H1 (cell line): ENCODE data around the gene OGFOD1. TPM values are rescaled to one million over a fixed set of nuclear protein-coding genes. Genes with fewer than 3 reads are reported as not detected.

Experiments used
- CTCF ChIA-PET: fragments of 300-600 bp; sonication (Branson Sonifier 250); formaldehyde crosslinking; loops from one replicate; lab custom pipeline; 2021; ENCODE audit not compliant: partially characterized antibody; lab: Charles Lee
- POLR2A ChIA-PET: fragments of 300-600 bp; sonication (Branson Sonifier 250); formaldehyde crosslinking; loops from one replicate; lab custom pipeline; 2021; ENCODE audit warnings: inconsistent platforms; ENCODE audit not compliant: partially characterized antibody; lab: Charles Lee
- DNase-seq, 2 experiments: peaks; one replicate each; pipeline versions ENCODE4 v3.0.0 to v3.0.0-alpha.2; 2010 to 2022; ENCODE audit warnings: low spot score in 2 of 2, low read depth in 1 of 2, mixed read lengths in 1 of 2
- FAIRE-seq: peaks from 2 replicates; lab custom pipeline; 2011; peaks lifted over from hg19 to GRCh38; lab: Jason Lieb, UNC
- H2AFZ ChIP-seq: 2 replicates; pipeline ENCODE4 v1.8.1; 2012; ENCODE audit warnings: low read length, inconsistent platforms
- H2AK5ac ChIP-seq: 2 replicates; pipeline ENCODE4 v1.6.1; 2013; ENCODE audit warnings: low read depth, low read length
- H2BK120ac ChIP-seq: replicated peaks from 2 replicates; pipeline ENCODE3; 2013; ENCODE audit warnings: low read depth, low read length, inconsistent platforms
- H2BK12ac ChIP-seq: 2 replicates; pipeline ENCODE4 v1.6.1; 2013; ENCODE audit warnings: low read depth, low read length
- H2BK15ac ChIP-seq: 2 replicates; pipeline ENCODE4 v1.6.1; 2013; ENCODE audit warnings: low read length
- H2BK20ac ChIP-seq: 2 replicates; pipeline ENCODE4 v1.6.1; 2013; ENCODE audit warnings: low read length
- H2BK5ac ChIP-seq: 2 replicates; pipeline ENCODE4 v1.6.1; 2013; ENCODE audit warnings: low read depth, low read length
- H3K14ac ChIP-seq: 2 replicates; pipeline ENCODE4 v1.6.1; 2013; ENCODE audit warnings: inconsistent platforms; ENCODE audit not compliant: insufficient read length
- H3K18ac ChIP-seq: 2 replicates; pipeline ENCODE4 v1.6.1; 2013; ENCODE audit warnings: low read length; ENCODE audit errors: extremely low read depth
- H3K23ac ChIP-seq: 2 replicates; pipeline ENCODE4 v1.6.1; 2013; ENCODE audit warnings: inconsistent platforms; ENCODE audit not compliant: insufficient read length
- H3K23me2 ChIP-seq: 2 replicates; pipeline ENCODE4 v1.6.1; 2013; ENCODE audit warnings: low read depth, low read length
- H3K27ac ChIP-seq: 2 replicates; pipeline ENCODE4 v1.6.1; 2011; ENCODE audit warnings: low read depth, low read length, inconsistent platforms
- H3K27me3 ChIP-seq, 4 experiments: replicated peaks in 1 of 4; 1 replicate in 1 of 4; 2 replicates in 3 of 4; pipeline versions ENCODE4 v1.6.1 to v1.8.1; 2011 to 2013; ENCODE audit warnings: low read length in 3 of 4, mild to moderate bottlenecking in 3 of 4, inconsistent platforms in 2 of 4, mixed read lengths in 2 of 4, moderate library complexity in 1 of 4; ENCODE audit not compliant: control insufficient read depth in 3 of 4, insufficient read depth in 3 of 4; ENCODE audit errors: extremely low read depth in 1 of 4
- H3K36me3 ChIP-seq, 4 experiments: 2 replicates each; pipeline versions ENCODE4 v1.6.1 to v1.8.1; 2011 to 2013; ENCODE audit warnings: mild to moderate bottlenecking in 4 of 4, low read length in 3 of 4, moderate library complexity in 2 of 4, control low read depth in 1 of 4, inconsistent platforms in 1 of 4; ENCODE audit not compliant: insufficient read depth in 4 of 4, control insufficient read depth in 2 of 4
- H3K4ac ChIP-seq: replicated peaks from 2 replicates; pipeline ENCODE3; 2013; ENCODE audit warnings: low read length, low read depth, mixed read lengths, inconsistent platforms; ENCODE audit not compliant: insufficient read length
- H3K4me1 ChIP-seq, 4 experiments: replicated peaks in 1 of 4; 1 replicate in 1 of 4; 2 replicates in 3 of 4; pipeline versions ENCODE4 v1.6.1 to v1.8.1; 2011 to 2013; ENCODE audit warnings: low read length in 3 of 4, inconsistent platforms in 2 of 4, mixed read lengths in 1 of 4; ENCODE audit not compliant: insufficient read depth in 4 of 4, control insufficient read depth in 3 of 4
- H3K4me2 ChIP-seq, 2 experiments: 2 replicates each; pipeline versions ENCODE4 v1.6.1 to v1.8.1; 2011 to 2013; ENCODE audit warnings: low read depth in 2 of 2, low read length in 2 of 2, control low read depth in 1 of 2, inconsistent platforms in 1 of 2, mild to moderate bottlenecking in 1 of 2; ENCODE audit not compliant: insufficient read depth in 1 of 2
- H3K4me3 ChIP-seq, 4 experiments: fragments of 200-600, 300-600 bp in 1 of 4; sonication (generic), shearing (Covaris generic), sonication (Bioruptor Twin) in 1 of 4; 2 replicates each; pipeline versions ENCODE4 v1.5.1 to v1.8.1; 2011 to 2016; ENCODE audit warnings: low read length in 4 of 4, low read depth in 3 of 4, control low read depth in 2 of 4, inconsistent platforms in 2 of 4, mild to moderate bottlenecking in 2 of 4, mixed read lengths in 1 of 4, moderate library complexity in 1 of 4; ENCODE audit not compliant: insufficient read depth in 2 of 4; ENCODE audit errors: extremely low read depth in 1 of 4
- H3K56ac ChIP-seq: replicated peaks from 2 replicates; pipeline ENCODE3; 2013; ENCODE audit warnings: low read depth, mild to moderate bottlenecking, mixed read lengths, low read length, inconsistent platforms; ENCODE audit not compliant: insufficient read length
- H3K79me1 ChIP-seq: 2 replicates; pipeline ENCODE4 v1.6.1; 2013; ENCODE audit warnings: low read depth, low read length, control low read depth
- H3K79me2 ChIP-seq, 2 experiments: 2 replicates each; pipeline versions ENCODE4 v1.6.1 to v1.8.1; 2012 to 2013; ENCODE audit warnings: low read length in 2 of 2, mild to moderate bottlenecking in 2 of 2, inconsistent platforms in 1 of 2; ENCODE audit not compliant: insufficient read depth in 2 of 2, control insufficient read depth in 1 of 2
- H3K9ac ChIP-seq, 4 experiments: replicated peaks in 1 of 4; 1 replicate in 1 of 4; 2 replicates in 3 of 4; pipeline versions ENCODE4 v1.6.1 to v1.8.1; 2011 to 2013; ENCODE audit warnings: low read depth in 3 of 4, low read length in 3 of 4, control low read depth in 2 of 4, mild to moderate bottlenecking in 2 of 4, moderate library complexity in 2 of 4, inconsistent platforms in 1 of 4; ENCODE audit errors: extremely low read depth in 1 of 4
- H3K9me3 ChIP-seq, 2 experiments: 2 replicates each; pipeline versions ENCODE4 v1.6.1 to v1.8.1; 2012 to 2013; ENCODE audit warnings: mild to moderate bottlenecking in 2 of 2, moderate library complexity in 2 of 2, control low read depth in 1 of 2, inconsistent platforms in 1 of 2, low read depth in 1 of 2, low read length in 1 of 2, mixed read lengths in 1 of 2; ENCODE audit not compliant: insufficient read depth in 2 of 2
- H4K20me1 ChIP-seq, 2 experiments: replicated peaks in 1 of 2; 2 replicates each; pipeline versions ENCODE3 to v1.8.1; 2011 to 2013; ENCODE audit warnings: inconsistent platforms in 2 of 2, low read length in 2 of 2, mild to moderate bottlenecking in 1 of 2; ENCODE audit not compliant: insufficient read depth in 2 of 2, control insufficient read depth in 1 of 2
- H4K5ac ChIP-seq: 2 replicates; pipeline ENCODE4 v1.6.1; 2013; ENCODE audit warnings: low read length, low read depth, mixed read lengths, inconsistent platforms; ENCODE audit not compliant: insufficient read length
- H4K8ac ChIP-seq: 2 replicates; pipeline ENCODE4 v1.8.0; 2013; ENCODE audit warnings: mild to moderate bottlenecking, moderate library complexity, low read length, inconsistent platforms; ENCODE audit not compliant: insufficient read depth; ENCODE audit errors: extremely low read depth
- H4K91ac ChIP-seq: replicated peaks from 2 replicates; pipeline ENCODE3; 2013; ENCODE audit warnings: low read length, mixed read lengths, inconsistent platforms; ENCODE audit not compliant: insufficient read length
- ATF2 ChIP-seq: IDR thresholded peaks from 2 replicates; pipeline ENCODE4 v1.6.1; 2012; ENCODE audit warnings: low read length, inconsistent platforms
- CBX8 ChIP-seq: fragments of 300-800, 300-1000 bp; sonication (generic); IDR thresholded peaks from 2 replicates; pipeline ENCODE4 v1.7.1; 2016; ENCODE audit warnings: low read depth, low read length, borderline replicate concordance
- CHD2 ChIP-seq: IDR thresholded peaks from 2 replicates; pipeline ENCODE4 v1.6.1; 2012; ENCODE audit warnings: low read length, improper control_type of control experiment
- CREB1 ChIP-seq: IDR thresholded peaks from 2 replicates; pipeline ENCODE4 v1.6.1; 2012; ENCODE audit warnings: inconsistent platforms
- EGR1 ChIP-seq: IDR thresholded peaks from 2 replicates; pipeline ENCODE4 v1.6.1; 2011; ENCODE audit warnings: low read depth, low read length, borderline replicate concordance
- EP300 ChIP-seq, 2 experiments: IDR thresholded peaks; 1 replicate in 1 of 2; 2 replicates in 1 of 2; pipeline ENCODE4 v1.6.1; 2011 to 2012; ENCODE audit warnings: low read depth in 2 of 2, low read length in 2 of 2, mild to moderate bottlenecking in 2 of 2, borderline replicate concordance in 1 of 2, inconsistent platforms in 1 of 2, moderate library complexity in 1 of 2
- FOSL1 ChIP-seq: IDR thresholded peaks from 2 replicates; pipeline ENCODE4 v1.6.1; 2011; ENCODE audit warnings: mild to moderate bottlenecking, low read depth, low read length, moderate library complexity; ENCODE audit not compliant: insufficient read depth
- SP4 ChIP-seq: IDR thresholded peaks from 2 replicates; pipeline ENCODE4 v1.6.1; 2012; ENCODE audit warnings: low read length, inconsistent platforms
- SUZ12 ChIP-seq: fragments of 200-600 bp; sonication (generic); IDR thresholded peaks from 2 replicates; pipeline ENCODE4 v1.6.1; 2012; ENCODE audit warnings: mild to moderate bottlenecking, inconsistent platforms, low read length, moderate library complexity, mixed read lengths
- TBP ChIP-seq: IDR thresholded peaks from 2 replicates; pipeline ENCODE4 v1.6.1; 2011; ENCODE audit warnings: low read depth, low read length, improper control_type of control experiment
- TEAD4 ChIP-seq: IDR thresholded peaks from 2 replicates; pipeline ENCODE4 v1.6.1; 2012; ENCODE audit warnings: low read depth, low read length, inconsistent platforms, mixed read lengths
- WGBS, 2 experiments: shearing (Covaris generic) in 1 of 2; methylation state at CpG; one replicate each; pipeline versions ENCODE4 v1.1.6 to v1.1.7; 2013 to 2015; ENCODE audit warnings: low lambda C conversion rate in 2 of 2, mixed read lengths in 2 of 2, inconsistent platforms in 1 of 2, low coverage in 1 of 2, missing lambda C conversion rate in 1 of 2; ENCODE audit not compliant: insufficient replicate concordance in 2 of 2, insufficient coverage in 1 of 2, insufficient read length in 1 of 2; ENCODE audit errors: extremely low coverage in 1 of 2, missing lambda C conversion rate in 1 of 2; 5-methylcytosine and 5-hydroxymethylcytosine counted together
- polyA plus RNA-seq, 7 experiments: library from polyadenylated mRNA; depleted of rRNA in 3 of 7; stranded (reverse) in 5 of 7; unstranded in 2 of 7; fragments of >200 nt in 5 of 7; fragments of 200-250 nt in 2 of 7; gene quantifications; 1 replicate in 5 of 7; 2 replicates in 1 of 7; 4 replicates in 1 of 7; pipeline versions ENCODE4 v1.2.1 to v1.2.3, GENCODE V29; 2011 to 2013; ENCODE audit warnings: missing spikeins in 2 of 7, mixed read lengths in 2 of 7
- total RNA-seq: library from RNA; stranded (reverse); fragmentation: NEBNext Ultra II Directional; extraction: Animal tissue kit (Norgen Biotek cat#: 25700); gene quantifications from 2 replicates; pipeline ENCODE4 v1.2.1, GENCODE V29; 2021
- TF ChIP-seq, protein P1 (sequence below): IDR thresholded peaks from 2 replicates; pipeline ENCODE4 v1.6.1; 2012; ENCODE audit warnings: inconsistent platforms

OGFOD1 gene
- total and polyA plus RNA-seq, 2 of the 8 experiments (the other 6 are each of a cell fraction or from before 2014, with no cell fraction given) = 24.6 to 61.4 TPM

GRCh38 chr16:56475201-56475600 is 23.8 kb downstream of the OGFOD1 start:
- 68% methylated on average over 2 of the region's 2 CpGs; no CpG with 5 or more reads in 1 of the 2 experiments for WGBS, 2 experiments
- Histone ChIP-seq H4K5ac (no peak overlapping the region), H4K20me1 (peaks cover 0 to 3% of the 10 kb centered on the region in 2 experiments), H2AFZ (no peak overlapping the region), H3K14ac (no peak overlapping the region), H3K4me2 (no peak overlapping the region), H3K4me3 (no peak overlapping the region), H2BK5ac (no peak overlapping the region), H3K9me3 (no peaks in the 10 kb centered on the region), H2BK120ac (no peak overlapping the region), H4K8ac (no peak overlapping the region), H4K91ac (no peak overlapping the region), H3K56ac (no peak overlapping the region), H3K4ac (no peak overlapping the region), H3K36me3 (peaks cover 24 to 78% (median 56%) of the 10 kb centered on the region in 4 experiments; a peak in 7 of 8 replicates), H2BK20ac (no peak overlapping the region), H2AK5ac (no peak overlapping the region), H3K79me1 (no peaks in the 10 kb centered on the region), H3K23ac (no peak overlapping the region), H3K27me3 (no peaks in the 10 kb centered on the region), H3K23me2 (no peaks in the 10 kb centered on the region), H2BK12ac (no peak overlapping the region), H3K9ac (no peak overlapping the region), H3K79me2 (no peaks in the 10 kb centered on the region), H3K18ac (no peak overlapping the region), H3K4me1 (no peaks in the 10 kb centered on the region; a peak in 1 of 7 replicates), H3K27ac (no peak overlapping the region), H2BK15ac (no peak overlapping the region)
- ChIA-PET CTCF (interaction anchor here (0.8 to 1.5 kb wide), 2 partner anchors 12 to 39 kb away, joined by 3 to 5 read pairs; no protein-coding TSS in a partner anchor), POLR2A (interaction anchor here (1.3 kb wide), 1 partner anchor 24 kb away, joined by 5 read pairs; the partner anchor contains the start of genes NUDT21 and OGFOD1)
- FAIRE-seq (no peak), DNase-seq (no peak)
- TF ChIP-seq SUZ12 = no peak
- TF ChIP-seq EP300 (IDR thresholded peaks at IDR 0.05; ENCODE audit: borderline replicate concordance in 1 of 2, low read depth in 2 of 2, low read length in 2 of 2) = no peak
- TF ChIP-seq CREB1 = no peak
- TF ChIP-seq, protein P1, sequence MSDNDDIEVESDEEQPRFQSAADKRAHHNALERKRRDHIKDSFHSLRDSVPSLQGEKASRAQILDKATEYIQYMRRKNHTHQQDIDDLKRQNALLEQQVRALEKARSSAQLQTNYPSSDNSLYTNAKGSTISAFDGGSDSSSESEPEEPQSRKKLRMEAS = no peak
- TF ChIP-seq TEAD4 = no peak
- TF ChIP-seq FOSL1 = no peak
- TF ChIP-seq SP4 = no peak
- no peak for TF ChIP-seq CHD2
- no peak for TF ChIP-seq ATF2
- TF ChIP-seq TBP = no peak
- no peak for TF ChIP-seq CBX8
- TF ChIP-seq EGR1 = no peak
